ENCODE results near the gene GLT6D1.

DNA sequence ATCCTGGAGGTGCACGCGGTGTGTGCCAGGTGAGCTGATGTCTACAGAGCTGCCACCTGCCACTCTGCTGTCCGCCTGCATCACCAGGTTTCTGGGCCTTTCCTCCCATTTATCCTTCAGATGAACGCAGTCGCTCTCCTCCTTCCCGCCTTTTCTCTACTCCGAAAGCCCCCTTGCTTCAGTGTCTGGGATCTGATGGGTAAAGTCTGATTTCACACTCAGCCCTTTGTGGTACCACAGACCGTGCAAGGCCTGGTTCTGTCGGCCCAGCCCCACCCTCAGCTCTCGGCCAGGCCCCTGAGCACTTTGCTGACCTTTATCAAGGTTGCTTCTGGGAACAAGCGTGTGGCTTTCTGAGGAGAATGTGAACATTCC, 32.5 kb downstream of the GLT6D1 start:
- TF ChIP-seq, protein P1, sequence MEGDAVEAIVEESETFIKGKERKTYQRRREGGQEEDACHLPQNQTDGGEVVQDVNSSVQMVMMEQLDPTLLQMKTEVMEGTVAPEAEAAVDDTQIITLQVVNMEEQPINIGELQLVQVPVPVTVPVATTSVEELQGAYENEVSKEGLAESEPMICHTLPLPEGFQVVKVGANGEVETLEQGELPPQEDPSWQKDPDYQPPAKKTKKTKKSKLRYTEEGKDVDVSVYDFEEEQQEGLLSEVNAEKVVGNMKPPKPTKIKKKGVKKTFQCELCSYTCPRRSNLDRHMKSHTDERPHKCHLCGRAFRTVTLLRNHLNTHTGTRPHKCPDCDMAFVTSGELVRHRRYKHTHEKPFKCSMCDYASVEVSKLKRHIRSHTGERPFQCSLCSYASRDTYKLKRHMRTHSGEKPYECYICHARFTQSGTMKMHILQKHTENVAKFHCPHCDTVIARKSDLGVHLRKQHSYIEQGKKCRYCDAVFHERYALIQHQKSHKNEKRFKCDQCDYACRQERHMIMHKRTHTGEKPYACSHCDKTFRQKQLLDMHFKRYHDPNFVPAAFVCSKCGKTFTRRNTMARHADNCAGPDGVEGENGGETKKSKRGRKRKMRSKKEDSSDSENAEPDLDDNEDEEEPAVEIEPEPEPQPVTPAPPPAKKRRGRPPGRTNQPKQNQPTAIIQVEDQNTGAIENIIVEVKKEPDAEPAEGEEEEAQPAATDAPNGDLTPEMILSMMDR (IDR thresholded peaks at IDR 0.05; ENCODE audit: insufficient read depth, low read depth, low read length): no peak
- no peak for TF ChIP-seq EZH2 (IDR thresholded peaks at IDR 0.05; ENCODE audit: insufficient read depth, low read length)

Data from astrocyte (in vitro differentiated cells and primary cell).